HG02852 (cell line): ENCODE results near the gene CTSS.
A peak's percentile ranks its signal among the peaks of the same experiment; 100 is the strongest.
"Not testable (repeated sequence)": the region's sequence is repeated elsewhere in the genome, so short reads cannot be mapped to it uniquely, and the experiment has no call there.

Experiments
- ATAC-seq: cut with Tn5 transposase; IDR thresholded peaks from one replicate; pipeline ENCODE4 v1.9.1; 2021; ENCODE audit warnings: mild to moderate bottlenecking, moderate library complexity; ENCODE audit not compliant: unreplicated experiment

CTSS gene

DNA sequence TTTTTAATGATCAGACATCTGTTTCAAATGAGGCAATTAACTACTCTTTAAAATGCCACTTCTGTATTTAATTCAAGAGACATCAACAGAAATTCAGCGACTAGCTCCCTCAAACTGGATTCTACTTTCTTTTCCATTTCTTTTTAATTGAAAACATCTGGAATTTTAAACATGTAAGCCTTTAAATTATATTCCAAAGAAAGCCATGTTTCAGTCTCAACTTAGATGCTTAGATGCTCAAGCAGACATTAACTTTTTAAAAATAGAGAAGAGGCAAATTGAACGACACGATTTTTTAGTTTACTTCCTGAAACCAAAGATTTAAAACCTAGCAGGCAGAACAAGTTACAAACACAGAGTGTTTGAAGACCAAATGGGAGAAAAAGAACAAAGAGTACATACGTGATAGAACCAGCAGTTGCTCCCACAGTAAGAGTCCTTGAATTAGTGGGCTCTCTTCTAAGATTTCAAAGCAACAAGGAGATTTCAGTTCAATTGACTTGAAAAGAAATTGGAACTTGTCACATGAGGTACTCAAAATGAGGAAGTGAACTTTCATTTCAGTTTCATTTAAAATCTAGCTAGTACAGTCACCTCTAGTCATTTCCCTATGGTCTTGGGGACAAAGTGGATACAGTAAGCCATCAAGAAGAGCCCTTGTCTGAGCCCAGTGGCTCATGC lies at the start of gene CTSS:
CTSS (minus strand) TSS at position 483 of the 681 bp plus-strand sequence. CDS start 1,015 bp downstream, outside the sequence.
- ATAC-seq = peak; percentile 85

DNA sequence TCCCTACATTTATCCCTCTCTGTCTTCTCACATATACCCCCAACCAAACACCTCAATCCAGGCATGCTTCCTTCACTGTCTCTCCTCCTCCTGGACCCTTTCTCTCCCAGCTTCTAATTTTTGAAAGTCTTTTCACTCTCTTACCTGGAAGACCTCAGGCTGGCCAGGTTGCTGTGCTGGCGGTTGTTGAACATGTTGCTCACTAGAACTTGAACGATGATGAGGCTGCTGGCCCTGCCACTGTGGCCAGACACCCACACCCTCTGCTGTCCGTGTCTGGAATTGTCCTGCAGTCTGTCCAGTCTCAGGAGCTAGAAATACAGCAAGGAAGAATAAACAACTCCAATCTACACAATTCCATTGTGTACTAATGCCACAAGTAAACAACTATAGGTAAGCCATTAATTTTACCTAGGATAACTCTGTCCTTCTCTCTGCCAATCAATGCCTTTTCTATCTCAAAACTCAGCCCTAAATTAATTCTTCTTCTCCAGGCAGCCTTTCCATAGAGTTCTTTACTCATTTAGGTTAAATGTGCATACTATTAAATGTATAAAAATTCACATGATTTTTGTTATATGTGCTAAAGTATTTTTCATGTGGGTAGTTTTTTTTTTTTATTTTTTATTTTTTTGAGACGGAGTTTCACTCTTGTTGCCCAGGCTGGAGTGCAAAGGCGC lies 47.6 kb upstream of the CTSS start:
- no peak for ATAC-seq

DNA sequence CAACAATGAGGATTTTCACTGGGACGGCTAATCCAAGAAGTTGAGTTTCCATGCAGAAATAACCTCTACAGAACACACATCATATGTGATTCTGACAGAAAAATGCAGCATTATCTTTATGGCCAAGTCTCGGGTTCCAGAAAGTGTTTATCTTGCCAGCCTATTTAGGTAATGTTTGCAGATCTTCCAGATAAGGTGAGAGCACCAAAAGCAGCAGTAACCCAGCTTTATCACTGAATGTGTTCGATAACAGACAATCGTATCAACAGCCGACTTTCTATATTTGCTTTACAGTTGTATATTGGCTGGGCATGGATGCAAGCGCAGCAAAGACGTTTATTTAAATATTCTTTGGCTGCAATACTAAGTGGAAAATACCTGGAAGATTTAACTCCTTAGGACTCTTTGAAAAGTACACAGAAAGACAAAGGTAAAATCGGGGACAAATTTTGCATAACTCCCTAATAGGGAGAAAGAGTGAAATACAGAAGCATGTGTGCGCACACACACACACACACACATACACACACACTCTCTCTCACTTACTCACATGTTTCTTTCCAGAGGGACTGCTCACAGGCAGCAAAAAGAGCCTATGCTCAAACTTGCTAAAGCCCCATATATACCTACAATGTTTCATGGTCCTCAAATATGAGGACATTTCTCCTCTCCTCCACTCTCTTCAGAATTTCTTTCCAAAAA lies 45.5 kb upstream of the CTSS start:
- ATAC-seq = no peak

GRCh38 chr1:150809651-150810050 lies 44.1 kb upstream of the CTSS start:
- ATAC-seq = no peak

- ATAC-seq = no peak
Observed at GRCh38 chr1:150808846-150809245, 43.3 kb upstream of the CTSS start.

DNA sequence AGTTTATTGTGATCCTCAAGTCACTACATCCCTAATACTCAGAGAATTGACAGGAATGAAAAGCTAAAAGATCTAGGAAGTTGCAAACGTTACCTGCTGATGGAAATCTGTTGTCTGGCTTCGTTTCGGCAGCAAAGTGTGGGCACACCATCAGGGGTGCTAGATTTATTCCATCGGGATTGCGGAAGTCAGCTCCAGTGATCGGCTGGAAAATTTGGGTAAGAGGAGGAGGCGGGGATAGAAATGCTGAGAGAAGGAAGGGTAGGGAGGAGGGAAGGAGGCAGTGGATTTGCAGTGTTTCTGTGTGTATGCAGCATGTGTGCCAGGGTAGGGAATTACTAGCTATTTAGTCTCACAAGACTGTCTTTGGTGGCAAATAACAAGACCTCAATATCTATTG lies 42.5 kb upstream of the CTSS start, which contains the start of gene CTSK:
CTSK (minus strand) TSS at position 140 of the 400 bp plus-strand sequence. CDS start 1,455 bp downstream, outside the sequence.
- no peak for ATAC-seq

GRCh38 chr1:150807249-150808023 lies 41.9 kb upstream of the CTSS start:
- no peak for ATAC-seq

DNA sequence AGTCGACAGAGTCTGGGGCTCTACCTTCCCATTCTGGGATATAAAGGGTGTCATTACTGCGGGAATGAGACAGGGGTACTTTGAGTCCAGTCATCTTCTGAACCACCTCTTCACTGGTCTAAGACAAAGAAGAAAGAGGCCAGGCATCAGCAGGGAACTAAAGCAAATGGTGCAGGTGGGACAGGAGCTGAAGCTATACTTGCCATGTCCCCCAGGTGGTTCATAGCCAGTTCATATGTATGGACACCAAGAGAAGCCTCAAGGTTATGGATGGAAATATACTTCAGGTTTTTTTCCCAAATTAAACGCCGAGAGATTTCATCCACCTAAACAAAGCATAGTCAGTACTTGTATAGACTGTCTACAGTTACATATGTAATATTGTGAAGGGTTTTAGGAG lies 40.3 kb upstream of the CTSS start:
- ATAC-seq = no peak

DNA sequence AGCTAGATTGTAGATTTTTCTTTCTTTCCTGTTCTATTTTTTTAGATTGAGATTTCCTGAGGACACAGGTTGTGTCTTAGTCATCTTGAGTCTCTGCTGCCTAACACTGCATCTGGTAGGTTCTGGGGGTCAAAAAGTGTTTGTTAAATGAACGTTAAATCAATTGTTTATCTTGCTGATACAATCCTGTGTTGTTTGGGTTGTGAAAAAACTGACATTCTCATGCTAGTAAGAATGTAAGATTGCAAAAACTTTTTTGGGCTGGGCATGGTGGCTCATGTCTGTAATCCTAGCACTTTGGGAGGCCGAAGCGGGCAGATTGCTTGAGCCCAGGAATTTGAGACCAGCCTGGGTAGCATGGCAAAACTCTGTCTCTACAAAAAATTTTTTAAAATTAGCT lies 39.1 kb upstream of the CTSS start:
- no peak for ATAC-seq

- ATAC-seq = no peak
Observed at GRCh38 chr1:150799089-150799488, 33.5 kb upstream of the CTSS start.

- ATAC-seq = no peak
Observed at GRCh38 chr1:150798525-150798924, 32.9 kb upstream of the CTSS start.

- no peak for ATAC-seq
Observed at GRCh38 chr1:150796374-150796773, 30.8 kb upstream of the CTSS start.

DNA sequence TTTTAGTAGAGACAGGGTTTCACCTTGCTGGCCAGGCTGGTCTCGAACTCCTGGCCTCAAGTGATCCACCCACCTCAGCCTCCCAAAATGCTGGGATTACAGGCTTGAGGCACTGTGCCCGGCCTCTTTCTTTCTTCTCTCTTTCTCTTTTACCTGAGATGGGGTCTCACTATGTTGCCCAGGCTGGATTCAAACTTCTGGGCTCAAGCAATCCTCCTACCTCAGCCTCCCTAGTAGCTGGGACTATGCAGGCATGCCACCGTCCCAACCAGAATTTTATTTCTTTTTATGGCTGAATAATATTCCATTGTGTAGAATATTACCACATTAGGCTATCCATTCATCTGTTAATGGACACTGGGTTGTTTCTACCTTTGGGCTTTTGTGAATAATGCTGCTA lies 28.2 kb upstream of the CTSS start:
- not testable (repeated sequence) for ATAC-seq

- ATAC-seq = no peak
Observed at GRCh38 chr1:150793221-150793620, 27.6 kb upstream of the CTSS start.

GRCh38 chr1:150791585-150791984 lies 26.0 kb upstream of the CTSS start:
- ATAC-seq = no peak

DNA sequence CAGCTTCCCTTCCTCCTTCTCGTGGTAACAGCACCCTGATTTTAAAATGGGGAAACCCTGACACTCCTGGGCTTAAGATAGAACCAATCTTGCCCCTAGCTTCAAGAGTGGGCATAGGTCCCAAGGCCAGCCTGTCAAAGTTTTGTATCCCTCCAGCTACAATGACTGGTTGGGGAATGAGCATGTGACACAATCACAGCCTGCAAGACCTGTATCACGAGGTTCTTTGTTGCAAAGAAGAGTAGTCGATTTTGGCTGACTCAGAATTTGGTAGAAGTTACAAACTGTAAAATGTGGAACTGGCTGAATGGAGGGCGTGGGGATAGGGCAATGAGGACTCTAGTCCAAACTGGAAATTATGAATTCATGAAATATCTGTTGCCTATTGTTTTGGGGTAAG lies 23.8 kb upstream of the CTSS start:
- no peak for ATAC-seq

GRCh38 chr1:150788946-150789345 lies 23.4 kb upstream of the CTSS start:
- no peak for ATAC-seq

DNA sequence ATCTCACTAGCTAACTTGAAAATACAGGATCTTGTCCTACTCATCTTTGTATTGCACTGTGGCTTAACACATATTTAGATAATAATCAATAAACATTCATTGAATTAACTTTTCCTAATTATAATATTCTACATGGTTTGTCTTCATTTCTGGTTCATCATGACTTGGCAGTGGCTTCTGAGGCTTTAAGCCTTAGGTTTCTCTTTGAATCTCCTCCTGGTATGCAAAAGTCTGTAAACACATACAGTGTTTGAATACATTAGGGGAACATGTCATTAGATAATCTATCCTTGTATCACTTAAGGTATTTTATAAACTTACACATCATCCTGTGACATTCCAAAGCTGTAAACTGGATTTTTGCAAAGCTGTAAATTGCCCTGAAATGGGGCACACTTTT lies 21.9 kb upstream of the CTSS start:
- ATAC-seq = no peak

DNA sequence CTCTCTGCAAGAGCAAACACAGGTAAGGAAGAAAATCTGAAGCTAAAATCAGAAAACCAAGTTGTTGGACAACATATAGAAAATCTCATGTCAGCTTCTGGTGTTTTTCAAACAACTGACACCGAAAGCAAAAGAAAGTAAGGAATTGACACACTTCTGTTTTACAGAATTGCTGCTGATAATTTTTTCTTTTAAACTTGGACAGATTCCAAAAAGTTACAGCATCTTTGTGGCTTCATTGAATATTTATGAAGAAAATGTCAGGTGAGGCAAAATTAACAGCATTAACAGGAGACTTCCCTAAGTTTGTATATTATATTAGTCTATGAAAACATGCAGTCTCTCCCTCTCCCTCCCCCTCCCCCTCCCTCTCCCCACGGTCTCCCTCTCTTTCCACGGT lies 14.9 kb upstream of the CTSS start:
- no peak for ATAC-seq

GRCh38 chr1:150778409-150778808 lies 12.8 kb upstream of the CTSS start:
- ATAC-seq = no peak

DNA sequence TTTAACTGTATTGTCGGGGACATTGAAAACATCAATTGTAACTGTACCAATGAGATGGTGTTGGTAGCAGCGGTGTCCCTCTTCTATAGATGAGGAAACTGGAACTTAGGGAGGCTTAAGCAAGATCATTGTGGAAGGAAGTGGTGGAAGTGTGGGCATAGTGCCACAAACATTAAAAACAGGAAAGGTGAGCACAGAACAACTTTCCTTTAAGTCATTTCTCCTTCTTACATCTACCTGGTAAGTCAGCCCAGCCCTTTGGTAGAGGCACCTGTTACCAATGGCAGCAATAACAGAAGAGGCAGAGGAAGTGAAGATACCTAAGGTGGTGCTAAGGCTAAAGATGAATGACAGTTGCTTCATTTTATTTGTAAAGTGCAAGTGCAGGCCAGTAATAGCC lies 12.0 kb upstream of the CTSS start:
- ATAC-seq = no peak
